Measurements from ENCODE around the gene SH2B3.
"Not testable (repeated sequence)": the region's sequence is repeated elsewhere in the genome, so short reads cannot be mapped to it uniquely, and the experiment has no call there.

SH2B3 gene

DNA sequence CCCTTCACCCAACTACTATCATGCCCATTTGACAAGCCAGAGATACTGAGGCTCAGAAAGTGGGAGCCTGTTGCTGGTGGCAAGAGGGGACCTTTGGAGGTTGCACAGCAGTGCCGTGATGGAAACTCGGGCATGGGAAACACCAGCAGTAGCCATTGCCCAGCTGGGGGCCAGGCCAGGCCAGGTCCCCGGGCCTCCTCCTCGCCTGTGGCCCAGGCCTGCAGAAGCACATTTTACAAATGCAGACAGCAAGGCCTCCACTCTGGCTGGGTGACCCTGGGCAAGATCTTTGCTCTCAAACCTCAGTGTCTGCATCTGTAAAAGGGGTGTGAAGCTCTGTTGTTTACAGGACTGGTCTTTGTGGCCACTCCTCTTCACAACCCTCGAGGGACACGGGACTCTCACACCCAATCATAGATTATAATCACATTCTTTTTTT lies 4.5 kb upstream of the SH2B3 start:
- Histone ChIP-seq H3K9ac (no peak overlapping the region), H3K27me3 (ENCODE audit: insufficient read depth, low read depth) (no peaks in the 10 kb centered on the region), H3K27ac (no peak overlapping the region), H3K79me2 (ENCODE audit: insufficient read depth, low read depth) (peaks cover 3% of the 10 kb centered on the region; the same call in 1 of the 2 replicates), H3K4me2 (no peak overlapping the region), H2AFZ (ENCODE audit: low read depth) (no peak overlapping the region), H3K4me1 (ENCODE audit: low read depth, poor library complexity, severe bottlenecking) (peaks cover 30% of the 10 kb centered on the region), H3K4me3 (IDR thresholded peaks at IDR 0.05; ENCODE audit: insufficient read depth, low read depth, low read length) (no peak overlapping the region), H4K20me1 (ENCODE audit: insufficient read depth) (no peaks in the 10 kb centered on the region), H3K36me3 (ENCODE audit: insufficient read depth) (no peaks in the 10 kb centered on the region)
- TF ChIP-seq, protein P1, sequence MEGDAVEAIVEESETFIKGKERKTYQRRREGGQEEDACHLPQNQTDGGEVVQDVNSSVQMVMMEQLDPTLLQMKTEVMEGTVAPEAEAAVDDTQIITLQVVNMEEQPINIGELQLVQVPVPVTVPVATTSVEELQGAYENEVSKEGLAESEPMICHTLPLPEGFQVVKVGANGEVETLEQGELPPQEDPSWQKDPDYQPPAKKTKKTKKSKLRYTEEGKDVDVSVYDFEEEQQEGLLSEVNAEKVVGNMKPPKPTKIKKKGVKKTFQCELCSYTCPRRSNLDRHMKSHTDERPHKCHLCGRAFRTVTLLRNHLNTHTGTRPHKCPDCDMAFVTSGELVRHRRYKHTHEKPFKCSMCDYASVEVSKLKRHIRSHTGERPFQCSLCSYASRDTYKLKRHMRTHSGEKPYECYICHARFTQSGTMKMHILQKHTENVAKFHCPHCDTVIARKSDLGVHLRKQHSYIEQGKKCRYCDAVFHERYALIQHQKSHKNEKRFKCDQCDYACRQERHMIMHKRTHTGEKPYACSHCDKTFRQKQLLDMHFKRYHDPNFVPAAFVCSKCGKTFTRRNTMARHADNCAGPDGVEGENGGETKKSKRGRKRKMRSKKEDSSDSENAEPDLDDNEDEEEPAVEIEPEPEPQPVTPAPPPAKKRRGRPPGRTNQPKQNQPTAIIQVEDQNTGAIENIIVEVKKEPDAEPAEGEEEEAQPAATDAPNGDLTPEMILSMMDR (conservative IDR thresholded peaks at IDR 0.05; ENCODE audit: low read depth, low read length): no peak

GRCh38 chr12:111402490-111402824 lies 3.3 kb upstream of the SH2B3 start:
- Histone ChIP-seq H3K4me2 (peak overlapping the region; percentile 93), H2AFZ (ENCODE audit: low read depth) (peak overlapping the region; percentile 18; the same call in 1 of the 2 replicates), H3K4me1 (ENCODE audit: low read depth, poor library complexity, severe bottlenecking) (peaks cover 31% of the 10 kb centered on the region), H3K79me2 (ENCODE audit: insufficient read depth, low read depth) (peaks cover 15% of the 10 kb centered on the region), H3K9ac (peak overlapping the region; percentile 22; the same call in 1 of the 2 replicates), H3K27ac (peak overlapping the region; percentile 76; the same call in 1 of the 2 replicates)
- not testable (repeated sequence) for H3K4me3 ChIP-seq (IDR thresholded peaks at IDR 0.05; ENCODE audit: insufficient read depth, low read depth, low read length); H4K20me1 ChIP-seq (ENCODE audit: insufficient read depth); H3K36me3 ChIP-seq (ENCODE audit: insufficient read depth); H3K27me3 ChIP-seq (ENCODE audit: insufficient read depth, low read depth)

- H3K4me1 ChIP-seq (ENCODE audit: low read depth, poor library complexity, severe bottlenecking): peaks cover 51% of the 10 kb centered on the region
- TF ChIP-seq, protein P1 (conservative IDR thresholded peaks at IDR 0.05; ENCODE audit: low read depth, low read length): no peak
- no peak overlapping the region for H3K4me3 ChIP-seq (IDR thresholded peaks at IDR 0.05; ENCODE audit: insufficient read depth, low read depth, low read length)
- H3K9ac ChIP-seq: peak overlapping the region; percentile 52; the same call in 1 of the 2 replicates
- no peaks in the 10 kb centered on the region for H3K27me3 ChIP-seq (ENCODE audit: insufficient read depth, low read depth)
- H3K79me2 ChIP-seq (ENCODE audit: insufficient read depth, low read depth): peaks cover 36% of the 10 kb centered on the region
- peak overlapping the region; percentile 14; the same call in 1 of the 2 replicates for H2AFZ ChIP-seq (ENCODE audit: low read depth)
- peak overlapping the region; percentile 93 for H3K4me2 ChIP-seq
- H3K36me3 ChIP-seq (ENCODE audit: insufficient read depth): no peaks in the 10 kb centered on the region
- peak overlapping the region; percentile 76 for H3K27ac ChIP-seq
- H4K20me1 ChIP-seq (ENCODE audit: insufficient read depth): no peaks in the 10 kb centered on the region
Measured at GRCh38 chr12:111404362-111405148, 1.2 kb upstream of the SH2B3 start.

GRCh38 chr12:111405149-111405858 lies 419 bp upstream of the SH2B3 start:
- no peaks in the 10 kb centered on the region for H3K36me3 ChIP-seq (ENCODE audit: insufficient read depth)
- no peaks in the 10 kb centered on the region for H4K20me1 ChIP-seq (ENCODE audit: insufficient read depth)
- no peak overlapping the region for H3K4me3 ChIP-seq (IDR thresholded peaks at IDR 0.05; ENCODE audit: insufficient read depth, low read depth, low read length)
- peaks cover 57% of the 10 kb centered on the region for H3K4me1 ChIP-seq (ENCODE audit: low read depth, poor library complexity, severe bottlenecking)
- peaks cover 43% of the 10 kb centered on the region for H3K79me2 ChIP-seq (ENCODE audit: insufficient read depth, low read depth)
- H3K4me2 ChIP-seq: peak overlapping the region; percentile 93
- TF ChIP-seq, protein P1 (conservative IDR thresholded peaks at IDR 0.05; ENCODE audit: low read depth, low read length): peak; percentile 42
- H2AFZ ChIP-seq (ENCODE audit: low read depth): peak overlapping the region; percentile 14; the same call in 1 of the 2 replicates
- peak overlapping the region; percentile 52; the same call in 1 of the 2 replicates for H3K9ac ChIP-seq
- peak overlapping the region; percentile 76 for H3K27ac ChIP-seq
- no peaks in the 10 kb centered on the region for H3K27me3 ChIP-seq (ENCODE audit: insufficient read depth, low read depth)

All from KMS-11 (cell line).